Caki2 (cell line): ENCODE results near the gene CACNA1C. TPM values are rescaled to one million over a fixed set of nuclear protein-coding genes. Genes with fewer than 3 reads are reported as not detected.

Experiments
- DNase-seq: peaks from one replicate; pipeline ENCODE4 v3.0.0-alpha.2; 2015; ENCODE audit warnings: low read depth
- in situ Hi-C: cut with HindIII; loops from 2 replicates; pipeline ENCODE4 v1.10.0; 2016; ENCODE audit warnings: low sequenced_read_pairs, low pct_unique_long_range_greater_than_20kb, mixed read lengths
- total RNA-seq: library from RNA; depleted of rRNA; stranded (reverse); fragments of >200 nt; shearing (Covaris generic); gene quantifications from 2 replicates; pipeline ENCODE4 v1.2.3, GENCODE V29; 2014; ENCODE audit warnings: low replicate concordance

The CACNA1C gene
- total RNA-seq, 1 experiment from 2014 or later: 1.2 TPM

DNA sequence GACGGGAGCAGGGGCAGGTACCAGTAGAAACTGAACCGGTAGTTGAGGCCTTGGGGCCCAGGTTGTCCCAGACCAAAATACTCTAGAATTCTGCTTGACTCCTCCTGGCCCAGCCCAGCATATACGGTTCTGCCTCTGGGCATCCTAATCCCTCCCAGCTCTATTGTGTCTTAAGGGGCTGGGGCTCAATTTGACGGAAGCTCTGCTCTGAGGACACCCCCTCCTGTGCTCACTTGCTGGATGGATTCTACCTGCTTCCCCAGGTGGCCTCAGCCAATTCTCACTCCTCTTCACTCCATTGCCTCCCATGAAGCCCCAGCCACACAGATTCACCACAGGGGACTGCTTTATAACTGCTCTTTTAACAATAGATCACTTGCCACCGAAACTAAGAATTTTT is 522.5 kb downstream of the CACNA1C start:
- no peak for DNase-seq
- in situ Hi-C loops: no loop called here

DNA sequence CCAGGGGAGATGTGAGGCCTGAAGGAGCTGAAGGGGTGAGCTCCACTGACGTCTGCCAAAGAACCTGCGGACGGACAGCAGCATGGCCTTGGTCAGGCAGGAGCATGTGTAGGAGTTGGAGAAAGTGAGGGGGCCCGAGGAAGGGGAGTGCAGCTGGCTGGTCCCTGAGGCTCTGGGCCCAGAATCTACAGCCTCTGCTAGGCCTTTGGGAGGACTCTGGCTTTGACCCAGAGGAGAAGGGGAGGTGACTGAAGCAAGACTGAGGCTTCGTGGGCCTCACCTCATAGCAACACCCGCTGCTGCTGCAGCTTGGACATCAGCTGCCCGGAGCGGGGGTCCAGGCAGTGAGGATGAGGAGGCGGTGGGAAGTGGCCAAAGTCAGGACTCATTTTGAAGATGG is 525.4 kb downstream of the CACNA1C start:
- in situ Hi-C loops: no loop called here
- no peak for DNase-seq

DNA sequence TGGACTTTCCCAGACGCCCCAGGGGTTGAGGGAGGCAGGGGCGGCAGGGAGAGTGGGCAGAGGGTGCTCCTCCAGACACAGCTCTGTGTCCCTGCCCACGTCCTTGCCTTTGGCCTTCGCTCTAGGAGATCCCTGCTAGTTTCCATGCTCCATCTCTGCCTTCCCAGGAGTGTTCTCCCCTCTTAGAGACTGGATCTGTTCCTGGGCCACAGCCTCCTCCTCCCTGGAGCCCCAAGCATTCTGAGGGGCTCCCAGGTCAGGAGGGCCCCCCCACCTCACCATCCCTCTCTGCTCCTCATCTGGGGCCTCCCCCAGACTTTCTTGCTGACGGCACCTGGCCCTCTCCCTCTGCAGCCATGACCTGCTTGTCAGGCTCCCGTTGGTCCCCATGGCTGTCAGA is 526.0 kb downstream of the CACNA1C start:
- in situ Hi-C loops: no loop called here
- DNase-seq: no peak

DNA sequence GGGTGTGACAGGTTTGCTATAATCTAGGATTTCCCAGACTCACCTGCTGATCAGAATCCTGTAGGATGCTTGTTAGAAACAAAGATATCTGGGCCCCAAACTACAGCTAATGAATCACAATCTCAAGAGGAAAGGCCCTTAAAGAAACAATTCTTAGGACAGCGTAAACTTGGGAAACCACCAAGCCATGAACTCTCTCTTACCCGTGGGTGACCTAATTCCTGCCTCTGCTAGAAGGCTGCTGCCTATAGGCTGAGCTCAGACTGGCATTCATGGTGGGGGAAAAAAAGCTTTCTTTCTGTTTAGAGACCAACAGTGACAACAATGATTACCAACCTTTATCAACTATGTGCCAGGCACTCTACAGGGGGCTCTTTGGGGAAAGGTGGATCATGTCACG is 528.0 kb downstream of the CACNA1C start:
- peak; percentile 65 for DNase-seq
- in situ Hi-C loops: no loop called here

DNA sequence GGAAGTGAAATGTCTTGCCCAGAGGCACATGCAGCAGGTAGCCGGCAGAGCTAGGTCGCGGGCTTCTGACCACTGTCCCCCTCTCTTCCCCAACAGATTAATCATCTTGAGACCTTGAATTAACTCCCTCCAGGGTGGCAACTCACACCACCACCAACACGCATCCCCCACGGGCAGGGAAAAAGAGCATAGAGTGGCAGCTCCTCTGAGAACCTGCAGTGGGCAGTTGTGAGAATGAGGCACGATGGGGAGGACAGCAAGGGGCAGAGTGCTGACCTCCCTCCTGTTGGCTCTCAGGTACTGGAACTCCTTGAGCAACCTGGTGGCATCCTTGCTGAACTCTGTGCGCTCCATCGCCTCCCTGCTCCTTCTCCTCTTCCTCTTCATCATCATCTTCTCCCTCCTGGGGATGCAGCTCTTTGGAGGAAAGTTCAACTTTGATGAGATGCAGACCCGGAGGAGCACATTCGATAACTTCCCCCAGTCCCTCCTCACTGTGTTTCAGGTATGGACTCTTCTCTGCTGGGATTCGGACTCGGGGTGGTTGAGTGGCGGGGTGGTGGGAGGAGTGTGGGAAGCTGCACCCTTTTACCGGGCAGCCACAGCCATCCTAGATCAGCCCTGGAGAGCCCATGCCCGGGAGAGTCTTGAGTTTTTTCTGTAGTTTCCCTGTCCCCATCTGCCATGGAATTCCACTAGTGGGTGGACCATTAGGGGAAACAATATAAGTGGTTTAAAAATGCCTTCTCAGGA is 528.7 kb downstream of the CACNA1C start:
- DNase-seq: no peak
- in situ Hi-C loops: no loop called here

DNA sequence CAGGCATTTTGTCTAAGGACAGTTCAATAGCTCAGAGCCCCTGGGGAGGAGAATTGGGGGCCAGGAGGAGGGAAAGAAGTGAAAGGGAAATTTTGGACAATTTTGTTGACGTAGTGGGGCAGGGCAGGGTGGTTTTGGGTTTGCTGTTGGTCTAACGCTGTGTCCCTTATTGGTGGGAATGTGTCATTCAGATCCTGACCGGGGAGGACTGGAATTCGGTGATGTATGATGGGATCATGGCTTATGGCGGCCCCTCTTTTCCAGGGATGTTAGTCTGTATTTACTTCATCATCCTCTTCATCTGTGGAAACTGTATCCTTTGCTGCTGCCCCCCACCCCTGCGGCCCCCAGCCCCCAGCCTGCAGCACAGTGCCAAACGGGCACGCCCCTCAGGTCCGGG is 529.8 kb downstream of the CACNA1C start:
- in situ Hi-C loops: no loop called here
- no peak for DNase-seq

DNA sequence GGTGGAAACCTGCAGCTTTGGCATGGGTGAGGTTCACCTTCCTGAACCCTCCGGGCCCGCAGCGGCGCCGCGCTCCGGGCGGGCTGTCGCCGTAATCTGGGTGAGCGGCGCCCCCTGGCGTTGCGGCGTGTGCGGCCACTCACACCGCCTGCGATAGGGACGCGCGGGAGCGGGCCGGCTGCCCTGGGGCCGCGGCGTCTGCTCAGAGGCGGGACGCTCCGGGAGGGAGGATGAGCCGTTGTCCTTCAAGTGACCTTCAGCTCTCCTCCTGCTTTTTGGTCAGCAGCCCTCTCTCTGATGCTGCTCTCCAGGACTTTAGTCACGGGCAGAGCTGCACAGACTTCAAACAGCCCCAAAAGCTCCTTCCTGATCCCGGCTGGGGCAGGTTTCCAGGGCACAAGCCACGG is 530.3 kb downstream of the CACNA1C start:
- DNase-seq: peak; percentile 57
- in situ Hi-C loops: no loop called here

DNA sequence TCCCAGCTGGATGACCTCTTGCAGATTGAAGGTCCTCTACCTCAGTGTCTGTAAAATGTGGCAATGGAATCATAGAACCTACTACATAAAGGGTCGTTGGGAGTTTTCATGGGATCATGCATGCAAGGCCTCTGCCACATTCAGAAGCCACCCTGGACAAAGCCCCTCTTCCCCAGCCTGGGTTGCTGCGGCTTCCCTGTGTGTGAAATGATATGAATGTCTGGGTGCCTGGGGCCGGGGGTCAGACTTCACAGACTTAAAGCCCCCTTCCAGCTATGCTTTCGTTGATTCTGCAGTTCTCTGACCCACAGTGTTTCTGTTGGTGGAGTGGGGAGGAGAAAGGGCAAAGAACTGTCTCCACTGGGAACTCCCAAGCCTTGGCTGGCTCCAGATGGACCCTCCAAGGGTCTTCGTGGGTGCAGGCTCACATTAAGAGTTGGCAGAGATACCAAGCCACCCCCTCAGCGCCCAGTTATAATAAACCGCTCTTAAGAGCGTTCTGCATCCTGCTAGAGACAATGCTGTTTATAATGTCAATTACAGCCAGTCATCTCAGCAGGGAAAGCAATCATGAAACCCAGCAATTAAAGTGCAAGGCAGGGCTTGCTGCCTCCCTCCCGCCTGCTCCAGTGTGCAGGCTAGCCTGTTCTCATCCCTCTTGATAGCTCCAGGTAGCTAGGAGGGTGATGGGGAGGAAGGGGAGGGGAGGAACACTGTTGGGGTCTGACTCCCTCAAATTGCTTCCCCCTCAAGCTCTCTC is 531.0 kb downstream of the CACNA1C start:
- in situ Hi-C loops: no loop called here
- no peak for DNase-seq

DNA sequence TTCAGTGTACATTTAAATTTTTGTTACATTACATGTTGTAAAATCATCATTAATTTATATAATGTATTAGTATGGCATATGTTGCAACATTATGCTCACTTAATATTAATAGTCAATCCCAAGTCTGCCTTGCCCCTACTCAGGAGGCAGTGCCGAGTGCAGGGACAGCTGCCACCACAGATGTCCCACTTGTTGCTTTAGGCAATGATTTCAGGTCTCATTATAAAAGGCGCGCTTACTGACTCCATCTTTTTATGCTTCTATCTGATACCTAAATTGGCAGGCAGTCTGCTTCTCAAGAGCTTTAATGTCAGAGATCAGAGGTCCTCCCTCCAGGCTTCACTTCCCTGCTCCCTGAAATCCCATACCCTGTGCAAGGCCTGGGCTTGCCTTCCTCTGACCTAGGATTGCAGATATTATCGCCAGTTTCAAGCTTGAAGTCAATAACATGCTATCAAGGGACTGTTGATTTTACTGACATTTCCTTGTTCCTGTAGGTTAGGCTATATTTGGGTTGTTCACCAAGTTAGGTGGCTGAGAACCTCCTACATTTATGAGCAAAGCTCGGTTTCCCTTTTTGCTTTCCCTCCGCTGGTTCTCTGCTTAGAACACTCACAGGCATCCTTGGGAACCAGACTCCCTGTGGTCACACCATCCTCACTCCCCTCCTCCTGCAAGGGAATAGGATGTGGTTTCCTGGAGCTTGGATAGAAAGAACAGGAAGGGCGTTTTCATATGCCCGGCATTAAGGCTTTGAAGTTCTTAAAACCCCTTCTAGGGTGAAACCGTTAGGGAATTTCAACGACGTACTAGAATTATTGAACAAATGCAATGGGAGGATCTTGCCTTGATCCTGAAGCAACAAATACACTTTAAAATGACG is 533.6 kb downstream of the CACNA1C start:
- no peak for DNase-seq
- in situ Hi-C loops: no loop called here

DNA sequence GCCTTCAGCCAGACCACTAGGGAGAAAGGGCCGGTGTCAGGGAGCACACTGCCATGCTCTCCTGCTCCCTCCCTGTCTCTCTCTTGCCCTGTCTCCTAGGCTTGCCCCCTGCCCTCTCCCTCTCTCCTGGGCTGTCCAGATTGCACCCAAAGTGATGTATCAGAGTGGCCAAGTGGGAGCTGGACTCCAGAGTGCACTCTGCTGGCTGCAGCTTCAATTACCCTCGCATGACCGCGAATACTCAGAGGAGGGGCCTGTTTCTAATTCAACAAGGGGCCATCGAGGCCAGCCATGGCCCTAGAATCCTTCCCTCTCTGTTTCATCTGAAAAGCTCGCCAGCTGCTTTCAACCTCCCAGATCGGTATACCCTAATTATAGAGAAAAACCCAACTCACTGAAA is 535.6 kb downstream of the CACNA1C start:
- DNase-seq: no peak
- in situ Hi-C loops: no loop called here

DNA sequence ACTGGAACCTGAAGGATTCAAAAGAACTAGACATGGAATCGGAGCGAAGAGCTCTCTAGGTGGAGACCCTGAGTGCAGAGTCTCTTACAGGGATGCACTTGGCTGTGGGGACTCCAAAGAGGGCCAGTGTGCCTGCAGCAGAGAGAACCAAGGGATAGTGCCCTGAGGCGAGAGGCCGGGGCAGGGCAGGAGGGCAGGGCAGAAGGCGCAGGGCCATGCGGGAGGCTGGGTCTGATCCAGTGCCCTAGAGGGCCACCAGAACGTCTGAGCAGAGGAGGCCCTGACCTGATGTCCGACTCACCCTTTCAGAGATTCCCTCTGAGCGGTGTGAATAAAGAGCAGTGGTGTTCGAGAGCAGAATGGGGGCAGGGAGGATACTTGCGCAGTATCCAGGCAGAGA is 536.6 kb downstream of the CACNA1C start:
- in situ Hi-C loops: no loop called here
- no peak for DNase-seq

DNA sequence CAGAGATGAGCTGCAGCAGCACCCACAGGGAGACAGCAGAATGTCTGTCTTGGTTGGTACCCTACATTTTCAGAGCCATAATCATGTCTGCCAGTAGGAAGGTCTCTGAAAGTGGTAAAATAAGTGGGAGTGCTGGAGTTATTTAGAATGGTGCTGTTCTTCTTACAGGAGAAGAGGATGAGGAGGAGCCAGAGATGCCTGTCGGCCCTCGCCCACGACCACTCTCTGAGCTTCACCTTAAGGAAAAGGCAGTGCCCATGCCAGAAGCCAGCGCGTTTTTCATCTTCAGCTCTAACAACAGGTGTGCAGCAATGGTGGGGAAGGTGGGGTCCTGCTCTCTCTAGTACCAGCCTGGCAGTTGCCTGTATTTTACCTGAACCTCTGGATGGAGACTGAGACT is 540.3 kb downstream of the CACNA1C start:
- in situ Hi-C loops: no loop called here
- no peak for DNase-seq

DNA sequence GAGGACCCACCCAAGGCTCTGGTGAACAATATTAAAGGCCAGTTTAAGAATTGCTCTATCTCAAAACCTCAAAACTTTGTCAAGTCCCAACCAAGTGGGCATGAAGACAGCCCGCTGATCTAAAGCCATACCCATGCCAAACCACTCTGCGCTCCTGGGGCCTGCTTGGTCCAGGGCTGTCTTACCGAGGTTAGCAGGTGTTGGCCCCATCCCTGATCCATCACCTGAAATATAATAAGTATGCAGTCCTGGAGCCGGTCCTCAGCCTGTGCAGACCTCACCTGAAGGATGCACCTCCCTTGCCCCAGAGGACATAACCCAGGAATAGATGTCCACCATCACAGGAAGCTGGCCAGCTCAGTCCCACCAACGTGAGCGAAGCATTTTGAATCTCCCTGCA is 543.7 kb downstream of the CACNA1C start:
- DNase-seq: no peak
- in situ Hi-C loops: no loop called here

DNA sequence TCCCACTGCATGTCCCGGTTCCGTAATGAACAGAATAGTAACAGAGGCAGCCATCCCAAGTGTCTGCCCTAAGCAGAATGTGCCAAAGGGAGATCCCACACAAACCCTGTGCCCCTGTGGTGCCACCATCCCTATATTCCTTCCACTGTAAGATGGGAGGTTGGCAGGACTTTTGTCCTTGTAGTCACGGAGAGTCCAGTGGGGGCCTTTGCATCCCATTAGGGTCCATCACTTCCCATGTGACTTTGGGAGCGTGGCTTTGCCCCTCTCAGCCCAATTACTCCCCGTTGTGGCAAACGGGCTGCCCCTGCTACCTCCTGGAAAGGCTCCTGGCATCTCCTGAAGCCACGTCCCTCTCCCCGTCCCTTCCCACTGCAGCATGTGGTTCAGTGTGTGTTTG is 552.5 kb downstream of the CACNA1C start:
- in situ Hi-C loops: no loop called here
- DNase-seq: no peak

DNA sequence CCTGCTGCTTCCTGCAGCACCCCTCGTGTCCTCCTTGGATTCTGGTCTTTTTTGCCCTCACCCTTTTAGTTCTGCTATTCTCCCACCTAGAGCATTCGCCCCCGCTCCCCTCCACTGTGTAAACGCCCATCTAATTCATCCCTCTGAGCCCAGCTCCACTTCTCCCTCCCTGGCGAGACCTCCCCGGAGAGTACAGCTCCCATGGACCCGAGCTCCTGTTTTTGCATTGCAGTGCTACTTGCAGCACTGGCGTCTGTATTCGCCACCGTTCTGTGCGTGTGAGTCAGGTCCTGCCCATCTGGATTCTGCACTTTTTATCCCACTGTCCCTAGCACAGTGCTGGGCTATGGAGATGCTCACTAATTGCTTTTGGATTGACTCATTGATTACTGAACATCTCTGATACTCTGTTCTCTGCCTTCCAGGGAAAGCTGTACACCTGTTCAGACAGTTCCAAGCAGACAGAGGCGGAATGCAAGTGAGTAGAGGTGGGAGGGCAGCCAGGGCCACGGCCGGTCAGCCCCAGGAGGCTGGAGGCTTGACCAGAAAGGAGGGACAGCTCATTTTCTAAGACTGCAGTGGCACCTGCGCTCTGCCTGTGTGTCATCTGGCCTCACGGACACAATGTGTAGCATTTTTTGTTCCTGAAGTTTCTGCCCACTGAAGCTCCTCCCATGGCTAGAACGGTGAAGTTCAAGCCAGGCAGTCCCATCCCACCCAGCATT is 553.6 kb downstream of the CACNA1C start:
- in situ Hi-C loops: no loop called here
- DNase-seq: no peak

DNA sequence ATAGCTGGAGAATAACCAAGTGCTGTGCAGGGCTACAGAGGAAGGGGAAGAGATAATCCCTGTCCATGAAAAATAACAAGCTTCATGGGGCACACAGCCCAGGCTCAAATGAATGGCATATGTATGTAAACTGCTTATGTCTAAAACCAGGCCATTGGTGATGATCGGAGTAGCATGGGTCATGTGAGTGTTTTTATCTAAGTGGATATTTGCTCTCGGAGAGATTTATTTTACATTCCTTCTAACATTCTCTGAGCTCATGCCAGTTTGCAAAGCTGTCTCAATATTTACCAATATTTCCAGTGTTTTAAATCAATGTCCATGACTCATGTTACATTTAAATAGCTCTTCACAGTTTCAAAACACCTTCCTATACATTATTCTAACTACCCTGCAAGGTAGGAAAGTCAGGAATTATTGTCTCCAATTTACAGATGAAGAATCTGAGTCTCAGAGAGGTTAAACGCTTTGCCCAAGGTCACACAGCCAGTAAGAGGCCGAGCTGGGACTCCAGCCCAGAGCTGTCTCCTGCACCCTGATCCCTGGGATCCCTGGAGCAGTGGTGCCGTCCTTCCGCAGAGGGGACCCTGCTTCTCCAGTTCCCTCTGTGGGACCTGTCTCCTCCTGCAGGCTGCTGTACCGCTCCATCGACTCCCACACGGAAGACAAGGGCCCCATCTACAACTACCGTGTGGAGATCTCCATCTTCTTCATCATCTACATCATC is 555.3 kb downstream of the CACNA1C start:
- in situ Hi-C loops: no loop called here

DNA sequence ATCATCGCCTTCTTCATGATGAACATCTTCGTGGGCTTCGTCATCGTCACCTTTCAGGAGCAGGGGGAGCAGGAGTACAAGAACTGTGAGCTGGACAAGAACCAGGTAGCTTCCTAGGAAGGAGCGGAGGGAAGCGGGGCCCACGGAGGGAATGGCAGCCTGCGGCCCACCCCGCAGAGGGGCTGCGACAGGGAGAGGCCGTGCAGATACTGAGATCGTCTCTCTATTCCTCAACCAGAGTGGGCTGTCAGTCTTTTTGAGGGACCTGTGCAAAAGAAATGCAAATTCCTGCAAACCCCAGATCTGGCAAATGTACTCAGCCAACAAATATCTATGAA is 555.8 kb downstream of the CACNA1C start:
- DNase-seq: no peak
- in situ Hi-C loops: no loop called here

More for the DNA sequence above, 555.3 kb downstream of the CACNA1C start:
- DNase-seq: no peak

DNA sequence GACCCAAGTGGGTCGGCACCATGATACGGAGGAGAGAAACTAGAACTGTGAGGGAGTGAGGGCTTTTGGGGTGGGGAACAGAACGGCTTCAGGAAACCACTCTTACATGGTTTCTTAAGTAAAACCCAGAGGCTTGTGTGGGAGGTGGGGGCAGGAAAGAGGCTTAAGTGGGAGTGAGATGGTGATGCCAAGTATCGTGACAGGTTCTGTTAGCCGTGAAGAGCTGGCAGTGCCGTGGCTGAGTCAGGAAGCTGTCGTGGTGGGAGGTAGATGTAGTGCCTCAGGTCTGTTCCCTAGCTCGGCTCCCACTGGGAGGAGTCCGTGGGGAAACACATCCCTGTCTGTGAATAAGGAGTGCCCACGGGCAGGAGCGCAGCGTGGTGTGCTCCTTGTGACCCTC is 556.2 kb downstream of the CACNA1C start:
- in situ Hi-C loops: no loop called here
- DNase-seq: no peak
